GM23248 (cell line): ENCODE measurements around the gene PLXDC1. TPM values are rescaled to one million over a fixed set of nuclear protein-coding genes. Genes with fewer than 3 reads are reported as not detected.
"Not testable (repeated sequence)": the region's sequence is repeated elsewhere in the genome, so short reads cannot be mapped to it uniquely, and the experiment has no call there.

Experiments used
- DNase-seq: peaks from one replicate; pipeline ENCODE4 v3.0.0-alpha.2; 2015
- H2AFZ ChIP-seq: fragments of 200-600 bp; sonication (generic); 2 replicates; pipeline ENCODE4 v1.6.1; 2016; ENCODE audit warnings: antibody characterized with exemption
- H3F3A ChIP-seq: fragments of 200-600 bp; sonication (generic); 2 replicates; pipeline ENCODE4 v1.6.1; 2016; ENCODE audit warnings: mild to moderate bottlenecking, antibody characterized with exemption, mixed run types; ENCODE audit not compliant: insufficient read depth
- H3K27ac ChIP-seq: fragments of 200-600 bp; sonication (generic); 2 replicates; pipeline ENCODE4 v1.5.1; 2016; ENCODE audit warnings: mild to moderate bottlenecking
- H3K27me3 ChIP-seq: fragments of 200-600 bp; sonication (generic); replicated peaks from 2 replicates; pipeline ENCODE4 v1.6.1; 2016; ENCODE audit warnings: mild to moderate bottlenecking; ENCODE audit not compliant: insufficient read depth
- H3K36me3 ChIP-seq: fragments of 200-600 bp; sonication (generic); 2 replicates; pipeline ENCODE4 v1.6.1; 2016; ENCODE audit warnings: low read depth, mild to moderate bottlenecking
- H3K4me1 ChIP-seq: fragments of 200-600 bp; sonication (generic); 2 replicates; pipeline ENCODE4 v1.6.1; 2016; ENCODE audit warnings: mild to moderate bottlenecking; ENCODE audit not compliant: insufficient read depth
- H3K4me2 ChIP-seq: fragments of 200-600 bp; sonication (generic); one replicate; pipeline ENCODE4 v1.6.1; 2016; ENCODE audit warnings: mild to moderate bottlenecking; ENCODE audit not compliant: unreplicated experiment
- H3K4me3 ChIP-seq: fragments of 200-600 bp; sonication (generic); 2 replicates; pipeline ENCODE4 v1.5.1; 2016; ENCODE audit warnings: mild to moderate bottlenecking
- H3K79me2 ChIP-seq: fragments of 200-600 bp; sonication (generic); 2 replicates; pipeline ENCODE4 v1.6.1; 2016; ENCODE audit warnings: mild to moderate bottlenecking; ENCODE audit not compliant: insufficient read depth
- H3K9ac ChIP-seq: fragments of 200-600 bp; sonication (generic); 2 replicates; pipeline ENCODE4 v1.6.1; 2016; ENCODE audit warnings: mild to moderate bottlenecking
- H3K9me2 ChIP-seq: fragments of 200-600 bp; sonication (generic); 2 replicates; pipeline ENCODE4 v1.6.1; 2016; ENCODE audit warnings: mixed run types, mild to moderate bottlenecking, moderate library complexity; ENCODE audit not compliant: insufficient read depth
- H3K9me3 ChIP-seq: fragments of 200-600 bp; sonication (generic); one replicate; pipeline ENCODE4 v1.6.1; 2017; ENCODE audit warnings: low read depth
- H4K20me1 ChIP-seq: fragments of 200-600 bp; sonication (generic); 2 replicates; pipeline ENCODE4 v1.6.0; 2016; ENCODE audit not compliant: insufficient read depth
- EZH2 ChIP-seq: fragments of 200-600 bp; sonication (generic); IDR thresholded peaks from 2 replicates; pipeline ENCODE4 v1.6.1; 2018; ENCODE audit warnings: antibody characterized with exemption, mild to moderate bottlenecking; ENCODE audit not compliant: insufficient read depth, poor library complexity, severe bottlenecking
- EZH2phosphoT487 ChIP-seq: fragments of 200-600 bp; sonication (generic); IDR thresholded peaks from 2 replicates; pipeline ENCODE4 v1.6.1; 2018; ENCODE audit warnings: antibody characterized with exemption, moderate library complexity, mild to moderate bottlenecking, low read depth; ENCODE audit not compliant: insufficient read depth
- WGBS, 2 experiments: methylation state at CpG; one replicate each; pipeline ENCODE4 v1.1.6; 2015 to 2017; ENCODE audit warnings: low lambda C conversion rate in 2 of 2, low coverage in 1 of 2; ENCODE audit errors: missing lambda C conversion rate in 2 of 2; 5-methylcytosine and 5-hydroxymethylcytosine counted together
- in situ Hi-C: fragments of 300-500 bp; cut with MboI; formaldehyde crosslinking; loops from 2 replicates; pipeline ENCODE4 v1.15.0; 2020
- polyA plus RNA-seq: library from polyadenylated mRNA; unstranded; fragments of >200 nt; fragmentation: Nextera tagmentation; extraction: Ambion mirVana; gene quantifications from 2 replicates; pipeline ENCODE4 v1.2.1, GENCODE V29; 2016
- total RNA-seq: library from RNA; depleted of rRNA; stranded (reverse); fragments of >200 nt; shearing (Covaris generic); gene quantifications from 2 replicates; pipeline ENCODE4 v1.2.3, GENCODE V29; 2014

PLXDC1 gene
- total and polyA plus RNA-seq, 2 experiments from 2014 or later = 0.24 TPM; not detected in 1

GRCh38 chr17:39062846-39063680, 88.4 kb downstream of the PLXDC1 start:
- peaks cover 26% of the 10 kb centered on the region for H3K4me1 ChIP-seq
- H3K4me2 ChIP-seq = peak overlapping the region; percentile 59
- peak overlapping the region; percentile 31; the same call in 1 of the 2 replicates for H3K27ac ChIP-seq
- H3K9ac ChIP-seq = no peak overlapping the region
- WGBS, 2 experiments = 6 to 11% methylated on average over 8 of the region's 8 CpGs
- TF ChIP-seq EZH2phosphoT487 (no peak), EZH2 (no peak)
- DNase-seq = peak; percentile 70
- peaks cover 25% of the 10 kb centered on the region for H3F3A ChIP-seq
- no peaks in the 10 kb centered on the region for H4K20me1 ChIP-seq
- H3K36me3 ChIP-seq = no peaks in the 10 kb centered on the region
- H3K9me2 ChIP-seq = no peaks in the 10 kb centered on the region
- H3K9me3 ChIP-seq = no peaks in the 10 kb centered on the region
- peak overlapping the region; percentile 21; the same call in 1 of the 2 replicates for H3K4me3 ChIP-seq
- H2AFZ ChIP-seq = no peak overlapping the region
- in situ Hi-C loops = no loop called here
- no peaks in the 10 kb centered on the region for H3K79me2 ChIP-seq
- H3K27me3 ChIP-seq = 0 out of 2 replicates have a peak, but pooled peaks cover 8% of the 10 kb centered on the region

DNA sequence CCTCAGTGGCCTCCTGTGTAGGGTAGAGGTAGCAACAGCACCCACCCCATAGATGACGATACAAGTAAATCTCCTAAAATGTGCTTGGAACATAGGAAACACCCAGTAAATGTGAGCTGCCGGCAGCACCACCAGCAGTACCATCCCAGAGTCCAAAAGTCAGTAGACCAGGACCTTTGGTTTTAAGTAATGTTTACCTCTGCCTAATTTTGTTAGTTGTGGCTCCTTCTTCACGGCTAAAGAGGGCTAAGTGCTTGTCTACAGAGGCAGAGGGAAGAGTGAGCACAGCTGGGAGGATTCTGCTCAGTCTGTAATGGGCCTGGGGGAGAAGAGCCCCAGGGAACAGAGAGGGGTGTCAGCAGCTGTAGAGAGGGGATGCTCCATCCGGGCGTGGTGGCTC, 92.9 kb downstream of the PLXDC1 start:
- Histone ChIP-seq H3K9me3 (no peaks in the 10 kb centered on the region), H3K4me2 (no peak overlapping the region), H3K9me2 (no peaks in the 10 kb centered on the region), H3K27me3 (0 out of 2 replicates have a peak, but pooled peaks cover 3% of the 10 kb centered on the region), H3K36me3 (no peaks in the 10 kb centered on the region), H3K79me2 (no peaks in the 10 kb centered on the region), H4K20me1 (no peaks in the 10 kb centered on the region), H3K4me1 (peaks cover 12% of the 10 kb centered on the region), H2AFZ (no peak overlapping the region), H3K4me3 (no peak overlapping the region), H3K27ac (no peak overlapping the region), H3K9ac (no peak overlapping the region), H3F3A (peaks cover 17% of the 10 kb centered on the region)
- in situ Hi-C loops = no loop called here
- DNase-seq = no peak
- TF ChIP-seq EZH2phosphoT487 (no peak), EZH2 (no peak)
- 85 to 90% methylated on average over 5 of the region's 5 CpGs for WGBS, 2 experiments

DNA sequence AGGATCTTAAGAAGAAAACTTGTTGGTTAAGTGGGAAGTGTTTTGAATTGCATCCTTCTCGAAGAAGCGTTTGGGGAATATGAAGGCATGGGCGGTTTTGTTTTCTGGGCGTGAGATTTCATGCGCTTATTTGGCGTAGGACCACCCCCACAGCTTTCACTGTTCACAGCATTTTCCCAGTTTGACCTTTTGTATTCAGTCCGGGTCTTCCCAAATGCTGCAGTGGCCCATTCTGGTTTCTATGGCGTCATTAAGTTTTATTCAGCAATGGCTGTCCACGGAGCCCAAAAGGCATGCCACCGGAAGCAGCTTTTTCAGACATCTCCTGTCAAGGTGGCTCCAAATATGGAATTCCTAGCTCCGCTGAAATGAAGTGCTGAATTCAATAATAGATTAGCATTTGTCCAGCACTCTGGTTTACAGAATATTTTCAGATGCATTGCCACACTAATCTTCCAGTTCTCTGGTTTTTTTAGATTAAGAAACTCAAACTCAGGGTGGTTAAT, 93.7 kb downstream of the PLXDC1 start:
- Histone ChIP-seq H3K79me2 (no peaks in the 10 kb centered on the region), H3K9ac (no peak overlapping the region), H3K4me1 (peaks cover 4% of the 10 kb centered on the region), H3K9me2 (no peaks in the 10 kb centered on the region), H3K27me3 (0 out of 2 replicates have a peak, but pooled peaks cover 3% of the 10 kb centered on the region), H2AFZ (no peak overlapping the region), H4K20me1 (no peaks in the 10 kb centered on the region), H3K4me3 (no peak overlapping the region), H3F3A (peaks cover 9% of the 10 kb centered on the region), H3K9me3 (no peaks in the 10 kb centered on the region), H3K4me2 (no peak overlapping the region), H3K27ac (no peak overlapping the region), H3K36me3 (no peaks in the 10 kb centered on the region)
- TF ChIP-seq EZH2 = no peak
- TF ChIP-seq EZH2phosphoT487 = no peak
- 79 to 81% methylated on average over 11 of the region's 11 CpGs for WGBS, 2 experiments
- in situ Hi-C loops = no loop called here
- DNase-seq = no peak

- Histone ChIP-seq H3K27ac (no peak overlapping the region), H3K36me3 (no peaks in the 10 kb centered on the region), H3F3A (no peaks in the 10 kb centered on the region), H3K9ac (no peak overlapping the region), H2AFZ (no peak overlapping the region), H3K9me2 (no peaks in the 10 kb centered on the region), H3K27me3 (no peaks in the 10 kb centered on the region), H4K20me1 (no peaks in the 10 kb centered on the region), H3K79me2 (no peaks in the 10 kb centered on the region), H3K9me3 (no peaks in the 10 kb centered on the region), H3K4me2 (no peak overlapping the region), H3K4me3 (no peak overlapping the region), H3K4me1 (no peaks in the 10 kb centered on the region)
- DNase-seq = no peak
- WGBS, 2 experiments = 30% methylated on average over 2 of the region's 2 CpGs
- in situ Hi-C loops = no loop called here
- TF ChIP-seq EZH2phosphoT487 (no peak), EZH2 (no peak)
These were observed 97.3 kb downstream of the PLXDC1 start for GRCh38 chr17:39054111-39054645.

DNA sequence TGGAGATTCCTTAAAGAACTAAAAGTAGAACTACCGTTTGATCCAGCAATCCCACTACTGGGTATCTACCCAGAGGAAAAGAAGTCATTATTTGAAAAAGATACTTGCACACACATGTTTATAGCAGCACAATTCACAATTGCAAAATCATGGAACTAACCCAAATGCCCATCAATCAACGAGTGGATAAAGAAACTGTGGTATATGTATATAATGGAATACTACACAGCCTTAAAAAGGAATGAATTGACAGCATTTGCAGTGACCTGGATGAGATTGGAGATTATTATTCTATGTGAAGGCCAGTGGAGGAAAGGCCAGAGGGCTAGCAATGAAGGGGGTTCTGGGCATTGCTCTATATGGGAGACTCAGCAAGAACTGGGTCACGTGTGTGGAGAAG, 99.0 kb downstream of the PLXDC1 start:
- H3K4me2 ChIP-seq, H3K9me2 ChIP-seq, H4K20me1 ChIP-seq, H3K9me3 ChIP-seq, H3K9ac ChIP-seq, H3K4me1 ChIP-seq, DNase-seq, in situ Hi-C loops, H3K36me3 ChIP-seq, H3K27ac ChIP-seq, H2AFZ ChIP-seq, H3K4me3 ChIP-seq, H3K79me2 ChIP-seq, H3F3A ChIP-seq, H3K27me3 ChIP-seq: not testable (repeated sequence)
- WGBS, 2 experiments = 52 to 54% methylated on average over 3 of the region's 3 CpGs
